ENCODE measurements around the gene KRT34.
"Not testable (repeated sequence)": the region's sequence is repeated elsewhere in the genome, so short reads cannot be mapped to it uniquely, and the experiment has no call there.

Gene KRT34

GRCh38 chr17:41403404-41404023 lies 21.4 kb upstream of the KRT34 start:
- DNase-seq: no peak

GRCh38 chr17:41402161-41402560 lies 20.1 kb upstream of the KRT34 start:
- DNase-seq: no peak

GRCh38 chr17:41396996-41397660 lies 15.0 kb upstream of the KRT34 start, which contains the start of gene KRT31:
Gene KRT31, minus strand, starts transcription at chr17:41397608. Its CDS starts 69 bp downstream, at chr17:41397539.
- no peak for DNase-seq

GRCh38 chr17:41396340-41396739 lies 14.2 kb upstream of the KRT34 start:
- DNase-seq: no peak

GRCh38 chr17:41395611-41396010 lies 13.5 kb upstream of the KRT34 start:
- DNase-seq: no peak

- DNase-seq: not testable (repeated sequence)
These were observed 12.9 kb upstream of the KRT34 start for GRCh38 chr17:41395044-41395443.

- no peak for DNase-seq
These were observed 12.3 kb upstream of the KRT34 start for GRCh38 chr17:41394254-41394996.

GRCh38 chr17:41393826-41394225 lies 11.7 kb upstream of the KRT34 start:
- no peak for DNase-seq

- no peak for DNase-seq
These were observed 11.2 kb upstream of the KRT34 start for GRCh38 chr17:41393294-41393693.

GRCh38 chr17:41392278-41392677 lies 10.2 kb upstream of the KRT34 start:
- DNase-seq: no peak

GRCh38 chr17:41391535-41391934 lies 9.4 kb upstream of the KRT34 start:
- no peak for DNase-seq

GRCh38 chr17:41390411-41390938 lies 8.4 kb upstream of the KRT34 start:
- no peak for DNase-seq

- no peak for DNase-seq
These were observed 5.6 kb upstream of the KRT34 start for GRCh38 chr17:41387670-41388069.

GRCh38 chr17:41386227-41386626 lies 4.1 kb upstream of the KRT34 start:
- no peak for DNase-seq

GRCh38 chr17:41383690-41384089 lies 1.6 kb upstream of the KRT34 start:
- DNase-seq: no peak

- no peak for DNase-seq
These were observed 288 bp upstream of the KRT34 start for GRCh38 chr17:41382394-41382793.

GRCh38 chr17:41380091-41380490 lies 2.0 kb downstream of the KRT34 start:
- DNase-seq: not testable (repeated sequence)

GRCh38 chr17:41377546-41377945 lies 4.6 kb downstream of the KRT34 start:
- DNase-seq: no peak

- DNase-seq: no peak
These were observed 12.4 kb downstream of the KRT34 start, which contains the start of gene KRT33B for GRCh38 chr17:41369713-41370112. Gene KRT33B, minus strand, starts transcription at chr17:41369813. Its CDS starts 63 bp downstream, at chr17:41369750.

- no peak for DNase-seq
These were observed 13.1 kb downstream of the KRT34 start for GRCh38 chr17:41369023-41369422.

GRCh38 chr17:41367426-41368075 lies 14.6 kb downstream of the KRT34 start:
- no peak for DNase-seq

- no peak for DNase-seq
These were observed 16.0 kb downstream of the KRT34 start for GRCh38 chr17:41366070-41366469.

GRCh38 chr17:41363881-41364280 lies 18.2 kb downstream of the KRT34 start:
- no peak for DNase-seq

Measured in CD4-positive, alpha-beta T cell treated with Interleukin-10 for 1 hour (primary cell).